Muscle of arm (tissue), 12 donors: Measurements from ENCODE around the gene IL22. TPM values are rescaled to one million over a fixed set of nuclear protein-coding genes. Genes with fewer than 3 reads are reported as not detected.

ENCODE experiments used
- DNase-seq: peaks from one replicate; pipeline ENCODE4 v3.0.0-alpha.2; 2013
- polyA plus RNA-seq, 12 donors: library from polyadenylated mRNA; unstranded; fragments of 120-200 nt; gene quantifications; one replicate each; pipeline ENCODE4 v1.2.1, GENCODE V29; 2013; ENCODE audit not compliant: insufficient read length in 12 of 12

IL22 gene
- polyA plus RNA-seq, 12 donors, result not detected

- DNase-seq, result no peak
Measured at GRCh38 chr12:68264158-68264855, 10.9 kb upstream of the IL22 start.

GRCh38 chr12:68263366-68263765, 10.0 kb upstream of the IL22 start:
- no peak for DNase-seq

- DNase-seq, result no peak
Measured at GRCh38 chr12:68261896-68262295, 8.5 kb upstream of the IL22 start.

GRCh38 chr12:68260153-68260552, 6.7 kb upstream of the IL22 start:
- no peak for DNase-seq

GRCh38 chr12:68259318-68259940, 6.0 kb upstream of the IL22 start:
- DNase-seq, result no peak

- DNase-seq, result no peak
Measured at GRCh38 chr12:68252077-68252476, 1.3 kb downstream of the IL22 start.

- DNase-seq, result no peak
Measured at GRCh38 chr12:68250454-68250853, 3.0 kb downstream of the IL22 start.

- no peak for DNase-seq
Measured at GRCh38 chr12:68247785-68248184, 5.6 kb downstream of the IL22 start.

GRCh38 chr12:68246350-68246749, 7.1 kb downstream of the IL22 start:
- no peak for DNase-seq

- peak; percentile 29 for DNase-seq
Measured at GRCh38 chr12:68245180-68246021, 8.0 kb downstream of the IL22 start.

- no peak for DNase-seq
Measured at GRCh38 chr12:68242777-68243176, 10.6 kb downstream of the IL22 start.

- DNase-seq, result no peak
Measured at GRCh38 chr12:68240975-68241374, 12.4 kb downstream of the IL22 start.

GRCh38 chr12:68240079-68240478, 13.3 kb downstream of the IL22 start:
- peak; percentile 15 for DNase-seq

- DNase-seq, result no peak
Measured at GRCh38 chr12:68239309-68239982, 14.0 kb downstream of the IL22 start.

GRCh38 chr12:68237619-68238018, 15.8 kb downstream of the IL22 start:
- DNase-seq, result no peak

- no peak for DNase-seq
Measured at GRCh38 chr12:68237078-68237477, 16.3 kb downstream of the IL22 start.

- no peak for DNase-seq
Measured at GRCh38 chr12:68236421-68237059, 16.9 kb downstream of the IL22 start.

- DNase-seq, result no peak
Measured at GRCh38 chr12:68235576-68235975, 17.8 kb downstream of the IL22 start.

- DNase-seq, result no peak
Measured at GRCh38 chr12:68234140-68234539, 19.3 kb downstream of the IL22 start.

- no peak for DNase-seq
Measured at GRCh38 chr12:68233498-68233897, 19.9 kb downstream of the IL22 start.

GRCh38 chr12:68231691-68232090, 21.7 kb downstream of the IL22 start:
- no peak for DNase-seq

GRCh38 chr12:68231229-68231628, 22.2 kb downstream of the IL22 start:
- DNase-seq, result no peak
